IPS-18c (cell line): Measurements from ENCODE around the gene MDFI.

Source experiments
- H3K4me3 ChIP-seq: 2 replicates; pipeline ENCODE4 v1.7.0; 2013; ENCODE audit warnings: low read depth, mild to moderate bottlenecking, low read length, moderate library complexity; ENCODE audit not compliant: insufficient read depth
- H3K9me3 ChIP-seq: one replicate; pipeline ENCODE4 v1.6.1; 2013; ENCODE audit warnings: mild to moderate bottlenecking, low read length, moderate library complexity; ENCODE audit not compliant: control insufficient read depth, insufficient read depth

The MDFI gene

DNA sequence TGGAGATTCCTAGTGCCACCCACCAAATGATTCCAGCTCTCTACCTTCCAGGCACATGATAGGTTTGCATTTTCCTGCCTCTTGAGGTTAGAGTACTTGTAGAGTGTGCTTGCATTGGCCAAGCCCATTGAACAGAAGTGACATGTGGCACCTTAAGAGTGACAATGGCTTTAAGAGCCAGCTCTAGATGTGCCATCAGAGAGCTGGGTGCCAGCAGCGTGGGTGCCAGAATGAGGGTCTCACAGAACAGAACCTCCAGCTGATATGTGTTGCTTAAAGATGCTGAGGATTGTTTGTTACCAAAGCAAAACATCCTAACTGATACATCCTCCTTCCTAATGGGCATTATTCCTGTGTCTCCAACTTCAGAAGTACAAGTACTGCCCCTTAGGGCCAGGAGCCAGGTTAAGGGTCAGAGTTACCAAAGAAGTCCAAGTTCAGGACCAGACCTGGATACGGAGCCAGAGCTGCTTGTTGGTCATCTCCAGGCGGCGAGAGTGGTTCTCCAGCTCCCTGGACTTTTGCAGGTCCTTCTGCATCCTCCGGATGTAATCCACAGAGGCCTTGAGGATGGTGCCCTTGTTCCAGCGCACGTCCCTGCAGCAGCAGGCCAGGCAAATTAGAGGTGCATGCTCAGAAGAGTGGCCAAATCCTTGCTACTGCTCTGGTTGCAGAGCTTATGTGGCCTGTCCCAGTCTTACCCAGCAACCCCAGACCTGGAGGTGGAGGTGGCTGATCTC is 47.5 kb downstream of the MDFI start:
- Histone ChIP-seq H3K9me3 (no peaks in the 10 kb centered on the region), H3K4me3 (no peak overlapping the region)

DNA sequence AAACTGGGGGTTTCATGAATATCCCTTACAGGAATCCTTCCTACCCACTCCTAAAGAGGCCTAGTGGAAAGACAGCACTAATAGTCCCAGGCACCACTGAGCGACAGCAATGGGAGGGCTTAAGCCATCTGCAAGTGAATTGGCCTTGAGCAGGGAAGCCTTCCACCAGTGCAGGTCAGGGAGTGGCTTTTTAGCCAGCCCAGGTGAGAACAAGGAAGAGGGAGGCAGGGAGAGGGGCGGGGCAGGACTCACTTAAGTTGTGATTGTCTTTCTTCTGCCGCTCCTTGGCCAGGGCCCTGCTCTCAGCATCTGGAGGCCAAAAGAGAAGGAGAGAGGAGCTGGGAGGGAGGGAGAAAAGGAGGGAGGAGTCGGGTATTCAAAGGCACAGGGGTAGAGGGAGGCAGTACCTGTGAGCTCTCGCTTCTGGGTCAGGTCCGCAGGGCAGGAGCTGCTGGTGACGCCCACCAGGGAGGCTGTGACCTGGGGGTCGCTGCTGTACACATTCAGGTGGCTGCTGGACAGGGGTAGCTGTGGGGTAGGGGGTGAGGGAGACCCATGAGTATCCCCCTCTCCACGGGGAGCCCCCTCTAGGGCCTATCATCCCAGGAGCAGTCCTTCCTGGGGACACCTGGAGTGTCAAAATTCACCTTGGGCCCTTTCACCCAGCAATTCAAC is 49.4 kb downstream of the MDFI start:
- H3K9me3 ChIP-seq = no peaks in the 10 kb centered on the region
- H3K4me3 ChIP-seq = no peak overlapping the region

DNA sequence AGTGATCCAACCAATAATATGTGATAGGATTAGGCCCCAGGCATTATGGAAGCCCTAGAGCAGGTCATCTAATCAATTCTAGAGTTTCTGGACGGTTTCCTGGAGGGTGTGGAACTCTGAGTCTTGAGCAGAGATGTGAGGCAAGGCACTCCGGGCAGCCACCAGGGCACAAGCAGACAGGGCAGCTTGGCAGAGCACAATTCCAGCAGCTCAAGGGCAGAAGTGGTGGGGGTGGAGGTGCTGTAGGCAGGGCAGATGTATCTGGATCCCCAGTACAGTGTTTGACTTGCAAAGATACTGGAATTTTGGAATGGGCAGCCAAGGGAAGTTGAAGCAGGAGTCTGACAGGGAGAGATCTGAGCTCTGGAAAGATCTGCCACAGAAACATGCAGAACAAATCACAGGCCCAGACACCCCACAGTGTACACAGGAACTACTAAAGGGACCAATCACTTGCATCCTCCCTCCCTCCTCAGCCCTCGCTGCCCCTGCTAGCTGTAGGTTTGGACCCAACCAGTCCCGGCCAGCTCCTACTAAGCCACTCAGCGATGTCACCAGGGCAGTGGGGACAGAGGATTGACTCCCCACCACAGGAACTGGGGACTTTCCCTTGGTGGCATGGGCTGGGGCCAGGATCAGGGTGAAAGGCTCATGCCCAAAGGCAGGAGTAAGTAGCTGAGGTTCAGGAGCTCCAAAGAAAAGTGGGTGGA is 50.1 kb downstream of the MDFI start:
- H3K9me3 ChIP-seq = no peaks in the 10 kb centered on the region
- H3K4me3 ChIP-seq = no peak overlapping the region

DNA sequence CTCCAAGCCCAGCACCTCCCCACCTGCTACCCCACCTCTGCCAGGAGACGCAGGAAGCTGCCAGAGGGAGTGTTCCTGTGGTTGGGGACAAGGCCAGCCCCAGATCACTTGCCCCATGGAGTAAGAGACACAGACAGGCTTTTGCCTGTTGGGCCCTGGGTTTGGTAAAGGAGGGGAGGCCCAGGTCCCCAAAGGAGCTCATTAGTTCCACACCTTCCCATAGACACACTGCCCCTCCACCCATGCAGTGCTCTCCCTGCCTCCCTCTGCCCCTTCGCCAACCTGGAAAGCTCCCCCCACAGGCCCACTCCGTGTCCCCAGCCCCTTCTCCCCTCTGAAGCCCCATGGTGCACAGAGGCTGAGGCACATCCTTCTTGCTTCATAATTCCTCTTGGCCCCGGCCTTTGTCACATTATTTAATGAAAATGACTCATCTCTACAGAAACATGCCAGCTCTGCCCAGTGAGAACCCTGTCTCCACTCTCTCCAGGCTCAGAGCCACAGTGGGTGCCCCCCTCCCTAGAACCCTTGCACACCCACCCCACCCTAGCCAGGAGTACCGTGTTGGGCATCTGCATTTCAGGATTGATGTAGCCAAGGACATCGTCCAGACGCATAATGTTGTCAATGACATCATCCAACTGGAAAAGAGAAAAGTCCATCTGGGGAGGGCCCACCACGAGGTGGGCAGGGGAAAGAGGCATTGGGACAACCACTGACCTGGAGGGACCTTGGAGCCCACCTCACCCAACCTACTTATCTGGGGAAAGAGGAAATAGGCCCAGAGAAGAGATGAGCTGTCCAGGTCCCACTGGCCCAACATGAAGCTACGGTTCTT is 51.1 kb downstream of the MDFI start:
- H3K9me3 ChIP-seq = no peaks in the 10 kb centered on the region
- H3K4me3 ChIP-seq = no peak overlapping the region

DNA sequence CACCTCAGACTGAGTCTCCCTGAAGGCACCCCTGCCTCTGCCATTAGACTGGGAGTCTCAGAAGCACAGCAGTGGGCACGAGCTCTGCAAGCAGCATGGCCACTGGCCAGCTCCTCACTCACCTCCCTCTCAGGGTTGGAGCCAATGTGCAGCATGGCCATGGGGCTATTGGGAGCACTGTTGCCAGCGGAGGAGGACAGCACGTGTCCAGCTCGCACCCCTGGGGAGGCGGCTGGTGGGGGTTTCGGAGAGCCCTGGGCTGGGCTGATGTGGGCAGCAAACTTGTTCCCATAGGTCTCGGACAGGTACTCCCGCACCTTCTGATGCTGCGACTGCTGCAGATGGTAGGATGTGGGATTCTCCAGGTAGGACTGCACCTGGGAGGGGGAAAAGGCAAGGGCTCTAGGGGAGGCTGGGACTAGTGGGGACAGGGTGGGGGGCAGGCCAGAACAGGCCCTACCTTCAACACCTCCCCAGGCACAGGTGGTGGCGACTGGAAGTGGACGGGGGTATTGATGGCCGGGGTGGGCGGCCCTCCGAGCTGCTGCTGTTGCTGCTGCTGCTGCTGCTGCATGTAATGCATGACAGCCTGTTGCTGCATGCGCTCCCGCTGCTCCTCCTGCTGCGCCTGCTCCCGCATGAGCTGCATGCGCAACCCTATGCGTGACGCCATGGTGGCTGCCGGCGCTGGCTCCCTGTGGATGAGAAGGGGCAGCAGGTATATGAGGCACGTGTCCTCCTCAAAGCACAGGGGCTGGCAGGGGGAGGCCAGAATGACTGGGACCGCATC is 52.5 kb downstream of the MDFI start:
- no peak overlapping the region for H3K4me3 ChIP-seq
- no peaks in the 10 kb centered on the region for H3K9me3 ChIP-seq

DNA sequence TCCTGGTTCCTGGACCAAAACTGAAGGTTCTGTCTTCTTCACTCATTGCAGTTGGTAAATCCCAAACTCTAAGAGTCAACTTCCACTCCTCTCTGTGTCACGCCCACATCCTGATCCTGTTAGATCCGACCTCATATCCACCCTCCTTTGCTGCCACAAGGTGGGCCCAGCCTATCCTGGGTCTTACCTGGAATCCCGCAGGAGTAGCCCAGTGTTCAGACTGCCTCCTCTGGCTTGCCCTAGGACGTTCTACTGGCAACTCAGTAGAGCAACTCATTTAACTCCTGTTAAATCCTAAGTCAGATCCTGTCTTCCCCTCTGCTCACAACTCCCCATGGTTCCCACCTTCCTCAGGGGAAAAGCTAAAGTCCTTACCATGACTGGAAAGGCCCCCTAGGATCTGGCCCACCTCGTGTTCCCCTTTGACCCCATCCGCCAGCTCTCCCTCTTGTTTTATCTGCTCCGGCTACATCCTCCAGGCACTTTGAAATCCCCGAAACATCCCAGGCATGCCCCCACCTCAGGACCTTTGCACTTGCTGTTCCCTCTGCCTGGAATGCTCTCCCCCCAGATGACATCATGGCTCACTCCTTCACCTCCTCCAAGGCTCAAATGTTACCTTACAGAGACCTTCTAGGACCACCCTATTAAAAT is 53.3 kb downstream of the MDFI start:
- no peaks in the 10 kb centered on the region for H3K9me3 ChIP-seq
- no peak overlapping the region for H3K4me3 ChIP-seq

DNA sequence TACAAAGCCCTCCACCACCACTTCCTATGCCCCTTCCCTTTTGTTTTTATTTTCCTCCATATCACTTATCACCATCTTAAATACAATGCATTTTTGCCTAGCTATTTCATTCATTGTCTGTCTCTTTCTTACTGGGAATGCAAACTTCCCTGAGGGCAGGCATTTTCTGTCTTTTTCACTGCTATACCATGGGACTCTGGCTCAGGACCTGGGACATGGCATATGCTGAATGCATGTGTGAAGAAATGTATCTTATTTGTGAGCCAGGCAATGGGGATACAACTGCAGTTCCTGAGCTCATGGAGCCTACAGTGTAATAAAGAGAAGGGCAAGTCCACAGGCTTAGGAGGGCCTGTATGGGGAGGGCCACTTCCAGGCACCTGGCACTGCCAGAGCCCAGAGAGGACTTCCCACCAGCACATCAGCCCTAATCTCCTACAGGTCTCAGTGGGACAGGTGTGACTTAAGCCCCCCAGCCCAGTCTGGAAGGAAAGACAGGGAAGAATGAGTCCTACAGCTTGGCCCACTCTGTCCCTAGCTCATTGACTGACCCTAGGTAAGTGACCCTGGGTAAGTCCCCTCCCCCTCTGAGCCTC is 53.9 kb downstream of the MDFI start:
- Histone ChIP-seq H3K9me3 (peaks cover 1% of the 10 kb centered on the region), H3K4me3 (no peak overlapping the region)

DNA sequence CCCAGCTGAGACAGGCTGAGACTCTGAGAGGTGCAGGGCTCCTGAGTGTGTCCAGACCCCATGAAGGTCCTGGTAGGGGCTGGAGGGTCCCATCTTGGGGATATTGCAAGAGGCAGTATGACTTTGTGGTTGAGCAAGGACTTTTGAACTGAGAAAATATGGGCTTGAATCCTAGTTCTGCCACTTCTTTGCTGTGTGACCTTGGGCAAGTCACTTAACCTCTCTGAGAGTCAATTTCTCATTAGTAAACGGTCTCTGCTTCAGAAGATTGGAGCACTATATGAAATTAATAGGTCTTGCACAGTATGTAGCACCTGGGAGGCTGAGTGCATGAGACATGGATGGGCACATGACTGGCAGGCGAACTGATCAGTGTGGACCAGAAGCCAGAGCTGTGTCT is 54.5 kb downstream of the MDFI start:
- H3K9me3 ChIP-seq = peaks cover 2% of the 10 kb centered on the region
- H3K4me3 ChIP-seq = no peak overlapping the region

DNA sequence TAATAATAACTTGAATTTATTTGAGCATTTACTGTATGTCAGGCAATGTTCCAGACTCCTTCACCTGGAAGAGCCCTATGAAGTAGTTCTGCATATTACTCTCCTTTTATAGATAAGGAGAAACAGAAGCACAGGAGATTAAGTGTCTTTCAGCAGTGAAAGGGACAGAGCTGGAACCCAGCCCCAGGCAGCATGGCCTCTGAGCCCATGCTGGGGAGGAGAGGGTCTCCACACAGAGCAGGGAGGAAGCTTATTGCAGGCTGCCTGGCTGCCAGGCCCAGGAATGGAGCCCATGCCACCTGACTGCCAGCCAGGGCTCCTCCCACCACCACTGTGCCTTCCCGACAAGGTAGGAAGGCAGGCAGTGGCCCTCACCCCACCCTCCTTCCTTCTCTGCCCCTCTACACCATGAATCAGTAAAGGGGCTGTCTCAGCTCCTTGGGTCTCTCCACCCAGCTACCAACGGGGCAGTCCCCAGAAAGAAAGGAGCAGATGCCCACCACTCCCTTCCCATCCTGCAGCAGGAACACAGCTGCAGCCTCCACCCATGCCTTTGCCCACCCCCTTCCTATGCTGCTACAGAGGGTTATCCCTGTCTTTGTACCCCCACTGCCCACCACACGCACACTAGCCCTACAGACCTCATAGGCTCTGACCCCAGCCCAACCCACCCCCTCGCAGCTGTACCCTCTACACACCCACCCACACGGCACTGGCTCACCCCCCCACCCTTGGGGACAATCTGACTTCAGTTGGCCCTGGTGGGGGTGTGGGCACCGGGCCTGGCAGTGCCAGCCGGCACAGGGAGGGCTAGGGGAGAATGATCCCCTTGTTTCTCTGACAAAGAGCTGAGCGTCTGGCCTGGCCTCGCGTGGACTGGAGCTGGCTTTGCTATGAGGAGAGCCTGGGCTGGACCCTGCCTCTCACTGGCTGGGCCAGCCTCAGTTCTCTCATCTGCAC is 55.3 kb downstream of the MDFI start:
- H3K9me3 ChIP-seq = peaks cover 2% of the 10 kb centered on the region
- no peak overlapping the region for H3K4me3 ChIP-seq

DNA sequence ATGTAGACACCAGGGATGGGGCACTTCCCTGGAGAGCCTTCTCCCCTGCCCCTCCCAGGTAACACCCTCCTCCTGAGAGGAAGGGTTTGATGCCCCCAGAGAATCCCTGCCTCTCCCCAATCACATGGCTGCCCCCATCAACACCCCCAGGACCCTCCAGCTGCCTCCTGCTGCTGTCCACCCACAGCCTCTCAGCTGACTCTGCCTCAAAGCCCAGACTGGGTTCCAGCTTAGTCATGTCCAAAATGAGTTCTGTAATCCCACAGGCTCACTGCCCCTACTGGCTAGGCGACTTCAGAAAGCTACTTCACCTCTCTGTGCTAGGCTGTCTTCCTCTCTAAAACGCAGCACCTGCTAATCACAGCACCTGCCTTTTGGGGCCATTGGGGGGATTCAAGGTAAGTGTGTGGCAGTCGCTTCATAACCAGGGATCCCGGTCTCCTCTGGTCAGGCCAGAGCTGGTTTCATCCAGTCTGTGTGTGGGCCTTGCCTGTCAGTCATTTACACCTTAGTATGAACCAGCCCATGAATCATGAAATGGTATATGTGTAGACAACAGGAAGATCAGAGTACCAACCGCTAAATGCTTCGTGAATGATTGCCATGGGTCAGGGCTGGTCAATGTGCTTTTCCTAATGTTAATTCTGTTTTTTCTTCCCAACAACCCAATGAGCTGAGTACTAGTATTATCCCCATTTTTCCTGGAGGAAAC is 56.7 kb downstream of the MDFI start:
- Histone ChIP-seq H3K9me3 (peaks cover 2% of the 10 kb centered on the region), H3K4me3 (no peak overlapping the region)

DNA sequence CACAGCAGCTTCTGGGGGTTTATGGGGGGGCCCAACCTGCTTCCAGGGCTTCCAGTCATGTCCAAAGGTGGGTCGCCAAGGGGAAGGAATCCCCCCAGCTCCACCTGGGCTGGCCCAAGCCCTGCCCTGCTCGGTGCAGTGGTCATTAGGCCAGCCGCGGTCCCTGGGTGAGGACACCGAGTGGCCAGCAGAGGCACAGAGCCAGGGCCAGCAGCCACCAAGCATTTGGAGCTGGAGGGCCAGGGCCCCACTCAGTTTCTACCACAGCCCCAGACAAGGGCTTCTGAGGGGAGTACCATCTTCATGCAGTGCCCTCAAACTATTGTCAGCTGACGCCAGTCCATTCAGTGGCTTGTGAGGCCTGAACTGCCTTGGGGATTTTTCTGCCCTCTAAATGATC is 57.6 kb downstream of the MDFI start:
- H3K9me3 ChIP-seq = peaks cover 2% of the 10 kb centered on the region
- H3K4me3 ChIP-seq = no peak overlapping the region

DNA sequence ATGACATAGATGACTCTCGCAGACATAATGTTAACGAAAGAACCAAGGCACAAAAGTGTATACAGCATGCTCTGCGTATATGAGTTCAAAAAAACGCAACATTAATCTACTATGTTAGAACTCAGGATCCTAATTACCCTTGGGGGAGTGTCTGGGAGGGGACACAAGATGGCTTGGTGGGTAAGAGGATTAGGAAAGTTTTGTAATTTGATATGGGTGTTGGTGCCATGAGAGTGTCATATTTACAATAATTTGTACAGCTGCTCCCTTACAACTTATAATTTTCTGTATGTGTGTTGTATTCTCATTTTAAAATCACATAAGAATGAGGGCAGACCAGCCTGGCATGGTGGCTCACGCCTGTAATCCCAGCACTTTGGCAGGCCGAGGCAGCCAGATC is 58.5 kb downstream of the MDFI start:
- Histone ChIP-seq H3K4me3 (no peak overlapping the region), H3K9me3 (peaks cover 2% of the 10 kb centered on the region)

DNA sequence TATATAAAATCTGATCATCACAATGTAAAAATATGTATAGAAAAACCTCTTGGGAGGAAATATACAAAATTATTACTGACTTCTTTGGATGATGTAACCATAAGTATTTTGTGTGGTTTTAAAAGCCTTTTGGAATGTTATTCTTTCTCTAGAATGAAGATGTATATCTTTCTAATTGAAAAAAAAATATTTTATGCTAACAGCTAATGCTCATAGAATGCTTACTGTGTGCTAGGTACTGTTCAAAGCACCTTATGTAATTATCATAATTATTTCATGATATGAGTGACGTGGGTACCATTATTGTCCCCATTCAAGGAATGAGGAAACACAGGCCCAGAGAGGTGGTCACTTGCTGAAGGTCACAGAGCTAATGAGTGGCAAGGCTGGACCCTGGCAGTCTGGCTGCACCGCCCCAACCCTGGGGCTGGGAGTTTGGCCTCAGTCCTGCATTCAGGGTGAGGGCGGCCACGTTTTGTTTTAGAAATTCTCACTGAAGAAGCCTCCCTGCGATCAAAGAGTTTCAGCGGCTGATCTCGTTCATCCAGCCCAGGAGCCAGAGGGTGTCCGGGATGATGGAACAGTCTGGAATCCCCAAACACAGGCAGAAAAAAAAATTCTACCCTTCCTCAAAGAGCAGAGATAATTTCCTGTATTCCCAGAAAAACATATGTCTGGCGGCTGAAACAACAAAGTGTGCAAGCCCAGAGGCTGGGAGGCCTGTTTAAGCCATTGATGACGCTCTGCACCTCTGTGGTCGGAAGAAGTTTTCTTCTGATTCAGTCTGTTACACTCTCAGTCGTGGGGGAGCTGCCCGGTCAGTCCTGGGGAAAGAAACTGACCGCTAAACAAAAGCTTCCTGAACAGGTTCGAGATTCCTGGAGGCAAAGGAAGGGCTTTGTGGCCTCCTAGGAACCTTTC is 59.9 kb downstream of the MDFI start:
- H3K9me3 ChIP-seq = peaks cover 2% of the 10 kb centered on the region
- H3K4me3 ChIP-seq = no peak overlapping the region

DNA sequence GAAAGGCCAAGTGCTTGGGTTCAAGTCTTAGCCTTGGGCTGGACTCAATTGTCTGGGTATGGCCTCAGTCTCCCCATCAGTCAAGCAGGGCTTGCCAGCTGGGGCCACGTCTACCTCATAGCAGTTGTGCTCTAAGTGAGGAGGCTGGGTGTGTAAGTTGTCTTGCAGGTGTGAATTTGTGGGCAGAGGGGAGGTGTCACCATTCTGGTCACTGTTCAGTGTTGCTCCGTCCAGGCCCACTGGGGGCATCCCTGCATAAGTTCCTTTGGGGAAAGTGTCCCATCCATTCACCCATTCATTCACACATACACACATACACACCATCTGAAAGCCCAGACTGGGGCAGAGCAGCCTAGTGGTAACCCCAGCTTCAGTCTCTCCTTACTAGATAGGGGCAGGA is 60.8 kb downstream of the MDFI start:
- H3K4me3 ChIP-seq = no peak overlapping the region
- H3K9me3 ChIP-seq = peaks cover 2% of the 10 kb centered on the region
